PC-9 (cell line): ENCODE results near the gene ZNF605.

Source experiments
- CTCF ChIP-seq: fragments of 200-600 bp; sonication (generic); conservative IDR thresholded peaks from 2 replicates; pipeline ENCODE4 v1.6.1; 2017; ENCODE audit warnings: mixed run types, antibody characterized with exemption, mild to moderate bottlenecking, moderate library complexity
- EZH2 ChIP-seq: fragments of 200-600 bp; sonication (generic); IDR thresholded peaks from 2 replicates; pipeline ENCODE4 v1.8.0; 2017; ENCODE audit warnings: antibody characterized with exemption, low read depth

- no peak for TF ChIP-seq CTCF
- no peak for TF ChIP-seq EZH2
Observed at GRCh38 chr12:132946246-132946820, 9.8 kb downstream of the ZNF605 start.
